IPS-18c (cell line): ENCODE data around the gene ADH5.
"Not testable (repeated sequence)": the region's sequence is repeated elsewhere in the genome, so short reads cannot be mapped to it uniquely, and the experiment has no call there.

Experiments used
- H3K4me3 ChIP-seq: 2 replicates; pipeline ENCODE4 v1.7.0; 2013; ENCODE audit warnings: low read depth, mild to moderate bottlenecking, low read length, moderate library complexity; ENCODE audit not compliant: insufficient read depth
- H3K9me3 ChIP-seq: one replicate; pipeline ENCODE4 v1.6.1; 2013; ENCODE audit warnings: mild to moderate bottlenecking, low read length, moderate library complexity; ENCODE audit not compliant: control insufficient read depth, insufficient read depth

ADH5 gene

GRCh38 chr4:99088481-99089365, at the start of gene ADH5:
Gene ADH5 (minus strand): TSS chr4:99088788. CDS start chr4:99088700, 88 bp downstream.
- H3K4me3 ChIP-seq: peak within 1 kb of the TSS; percentile 93
- no peaks in the 10 kb centered on the region for H3K9me3 ChIP-seq

- no peaks in the 10 kb centered on the region for H3K9me3 ChIP-seq
- no peak overlapping the region for H3K4me3 ChIP-seq
Observed at GRCh38 chr4:99136329-99136728, 47.7 kb upstream of the ADH5 start.

- no peak overlapping the region for H3K4me3 ChIP-seq
- H3K9me3 ChIP-seq: no peaks in the 10 kb centered on the region
Observed at GRCh38 chr4:99135541-99136162, 47.1 kb upstream of the ADH5 start.

GRCh38 chr4:99134586-99134985, 46.0 kb upstream of the ADH5 start:
- no peak overlapping the region for H3K4me3 ChIP-seq

GRCh38 chr4:99131378-99131777, 42.8 kb upstream of the ADH5 start:
- Histone ChIP-seq H3K4me3 (no peak overlapping the region), H3K9me3 (peaks cover 2% of the 10 kb centered on the region)

More at GRCh38 chr4:99134586-99134985, 46.0 kb upstream of the ADH5 start:
- no peaks in the 10 kb centered on the region for H3K9me3 ChIP-seq

- H3K9me3 ChIP-seq: peaks cover 2% of the 10 kb centered on the region
- H3K4me3 ChIP-seq: no peak overlapping the region
Observed at GRCh38 chr4:99126376-99126775, 37.8 kb upstream of the ADH5 start.

GRCh38 chr4:99121008-99121407, 32.4 kb upstream of the ADH5 start:
- H3K4me3 ChIP-seq: no peak overlapping the region
- H3K9me3 ChIP-seq: no peaks in the 10 kb centered on the region

- Histone ChIP-seq H3K4me3 (no peak overlapping the region), H3K9me3 (no peaks in the 10 kb centered on the region)
Observed at GRCh38 chr4:99120501-99120900, 31.9 kb upstream of the ADH5 start.

- Histone ChIP-seq H3K9me3 (no peaks in the 10 kb centered on the region), H3K4me3 (no peak overlapping the region)
Observed at GRCh38 chr4:99117876-99118693, 29.5 kb upstream of the ADH5 start.

GRCh38 chr4:99117122-99117841, 28.7 kb upstream of the ADH5 start:
- H3K9me3 ChIP-seq, H3K4me3 ChIP-seq: not testable (repeated sequence)

- H3K9me3 ChIP-seq, H3K4me3 ChIP-seq: not testable (repeated sequence)
Observed at GRCh38 chr4:99109286-99109685, 20.7 kb upstream of the ADH5 start.

GRCh38 chr4:99104153-99104552, 15.6 kb upstream of the ADH5 start:
- H3K9me3 ChIP-seq: peaks cover 2% of the 10 kb centered on the region
- H3K4me3 ChIP-seq: no peak overlapping the region

GRCh38 chr4:99103166-99103565, 14.6 kb upstream of the ADH5 start:
- Histone ChIP-seq H3K4me3 (no peak overlapping the region), H3K9me3 (no peaks in the 10 kb centered on the region)

- Histone ChIP-seq H3K9me3 (no peaks in the 10 kb centered on the region), H3K4me3 (no peak overlapping the region)
Observed at GRCh38 chr4:99102634-99103033, 14.0 kb upstream of the ADH5 start.

- H3K9me3 ChIP-seq: no peaks in the 10 kb centered on the region
- no peak overlapping the region for H3K4me3 ChIP-seq
Observed at GRCh38 chr4:99100876-99101275, 12.3 kb upstream of the ADH5 start.

GRCh38 chr4:99099814-99100213, 11.2 kb upstream of the ADH5 start:
- not testable (repeated sequence) for H3K4me3 ChIP-seq, H3K9me3 ChIP-seq

GRCh38 chr4:99099311-99099710, 10.7 kb upstream of the ADH5 start:
- no peak overlapping the region for H3K4me3 ChIP-seq
- H3K9me3 ChIP-seq: no peaks in the 10 kb centered on the region
